HepG2 (cell line): ENCODE results near the gene PKLR. TPM values are rescaled to one million over a fixed set of nuclear protein-coding genes. Genes with fewer than 3 reads are reported as not detected.

Experiments used
- ARNTL ChIP-seq: sonication (generic); formaldehyde crosslinking; IDR thresholded peaks from 2 replicates; pipeline ENCODE4 v1.4.0; 2020; ENCODE audit warnings: mild to moderate bottlenecking, missing genetic modification reagents
- CSRNP1 ChIP-seq: sonication (generic); formaldehyde crosslinking; IDR thresholded peaks from 2 replicates; pipeline ENCODE4 v1.8.1; 2023; ENCODE audit warnings: mild to moderate bottlenecking, missing genetic modification reagents
- DMTF1 ChIP-seq: sonication (generic); formaldehyde crosslinking; IDR thresholded peaks from 2 replicates; pipeline ENCODE4 v1.4.0; 2020; ENCODE audit warnings: mild to moderate bottlenecking, missing genetic modification reagents
- KLF16 ChIP-seq, 2 experiments: sonication (generic) in 1 of 2; formaldehyde crosslinking in 1 of 2; IDR thresholded peaks; 2 replicates each; pipeline versions ENCODE4 v1.6.1 to v1.8.0; 2016 to 2023; ENCODE audit warnings: missing genetic modification reagents in 2 of 2, missing compliant biosample characterization in 1 of 2
- RFXANK ChIP-seq: IDR thresholded peaks from 2 replicates; pipeline ENCODE4 v1.6.1; 2016
- ZNF20 ChIP-seq: sonication (generic); formaldehyde crosslinking; IDR thresholded peaks from 2 replicates; pipeline ENCODE4 v1.4.0; 2020; ENCODE audit warnings: mild to moderate bottlenecking, moderate library complexity, missing genetic modification reagents
- ZNF407 ChIP-seq: sonication (generic); formaldehyde crosslinking; IDR thresholded peaks from one replicate; pipeline ENCODE4 v1.5.1; 2020; ENCODE audit warnings: mild to moderate bottlenecking, missing genetic modification reagents; ENCODE audit errors: not compliant biosample characterization
- ZNF546 ChIP-seq: sonication (generic); formaldehyde crosslinking; conservative IDR thresholded peaks from 2 replicates; pipeline ENCODE4 v1.8.1; 2023; ENCODE audit warnings: mild to moderate bottlenecking, missing genetic modification reagents
- ZNF569 ChIP-seq: sonication (generic); formaldehyde crosslinking; IDR thresholded peaks from 2 replicates; pipeline ENCODE4 v1.5.0; 2020; ENCODE audit warnings: mild to moderate bottlenecking, missing genetic modification reagents, moderate library complexity, borderline replicate concordance
- ZNF777 ChIP-seq: sonication (generic); formaldehyde crosslinking; IDR thresholded peaks from 2 replicates; pipeline ENCODE4 v1.4.0; 2020; ENCODE audit warnings: missing genetic modification reagents
- ZNF790 ChIP-seq: sonication (generic); formaldehyde crosslinking; IDR thresholded peaks from 2 replicates; pipeline ENCODE4 v1.8.0; 2022; ENCODE audit warnings: missing genetic modification reagents, mild to moderate bottlenecking, borderline replicate concordance
- polyA plus RNA-seq, 8 experiments: library from polyadenylated mRNA; depleted of rRNA in 3 of 8; stranded (reverse) in 7 of 8; unstranded in 1 of 8; fragments of >200 nt; fragmentation: Illumina TruSeq in 4 of 8; extraction: Trizol in 4 of 8; gene quantifications; 2 replicates each; pipeline versions ENCODE4 v1.2.1 to v1.2.3, GENCODE V29; 2011 to 2016; ENCODE audit warnings: low read depth in 4 of 8, missing spikeins in 1 of 8, mixed read lengths in 1 of 8; ENCODE audit not compliant: insufficient read depth in 1 of 8
- total RNA-seq, 5 experiments: library from RNA; depleted of rRNA; stranded (reverse); fragments of >200 nt; fragmentation: Illumina TruSeq; extraction: Trizol; gene quantifications; 2 replicates each; pipeline ENCODE4 v1.2.3, GENCODE V29; 2016; ENCODE audit warnings: low read depth in 1 of 5
- TF ChIP-seq, protein P1 (sequence below): sonication (generic); formaldehyde crosslinking; IDR thresholded peaks from 2 replicates; pipeline ENCODE4 v1.5.0; 2020; ENCODE audit warnings: missing genetic modification reagents
- TF ChIP-seq, protein P2 (sequence below): IDR thresholded peaks from 2 replicates; pipeline ENCODE4 v1.6.1; 2016

PKLR gene
- total and polyA plus RNA-seq, 2 of the 13 experiments (the other 11 are each of a cell fraction or from before 2014, with no cell fraction given) = 10.3 to 29.3 TPM

DNA sequence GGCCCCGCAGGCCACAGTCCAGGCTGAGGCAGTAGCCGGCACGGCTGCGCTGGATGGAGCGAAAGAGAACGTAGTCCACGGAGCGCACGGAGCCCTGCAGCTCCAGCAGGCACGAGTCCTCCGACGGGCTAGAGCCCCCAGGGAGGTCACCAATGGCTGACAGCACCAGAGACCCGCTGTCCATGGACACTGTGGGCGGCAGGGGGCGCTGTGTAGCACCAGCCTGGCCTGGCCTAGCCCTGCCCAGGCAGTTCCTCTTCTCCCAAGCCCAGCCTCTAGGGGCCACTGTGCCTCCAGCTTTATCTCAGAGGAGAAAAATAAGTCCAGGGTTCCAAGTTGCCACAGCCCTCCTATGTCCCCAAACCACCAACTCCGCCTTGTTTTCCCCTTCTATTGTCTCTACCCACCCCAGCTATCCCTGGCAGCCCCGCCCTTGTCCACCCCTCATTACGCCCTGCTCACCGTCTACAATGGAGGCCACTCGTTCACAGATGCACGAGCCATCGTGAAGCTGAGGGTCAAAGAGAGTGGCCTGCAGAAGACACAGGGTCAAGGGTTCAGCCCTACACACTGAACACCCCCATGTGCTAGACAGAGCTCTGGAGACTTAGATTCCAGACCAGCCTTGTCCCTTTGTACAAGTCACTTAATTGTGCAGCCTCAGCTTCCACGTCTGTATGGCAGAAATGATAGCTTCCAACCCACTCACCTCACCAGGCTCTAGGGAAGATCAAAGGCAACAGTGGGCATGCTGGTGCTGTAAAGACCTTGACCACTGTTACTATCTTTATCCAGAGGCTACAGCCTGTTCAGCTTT, 50.4 kb downstream of the PKLR start (continued):
- TF ChIP-seq ZNF546 (CRISPR knock-in tag) = no peak
- TF ChIP-seq ZNF777 (CRISPR knock-in tag) = no peak
- no peak for TF ChIP-seq ZNF569 (CRISPR knock-in tag)
- TF ChIP-seq ZNF407 = no peak
- TF ChIP-seq DMTF1 (CRISPR knock-in tag) = no peak
- no peak for TF ChIP-seq ZNF20 (CRISPR knock-in tag)
- TF ChIP-seq ARNTL (CRISPR knock-in tag) = no peak
- no peak for TF ChIP-seq RFXANK (CRISPR knock-in tag)
- TF ChIP-seq, protein P1, sequence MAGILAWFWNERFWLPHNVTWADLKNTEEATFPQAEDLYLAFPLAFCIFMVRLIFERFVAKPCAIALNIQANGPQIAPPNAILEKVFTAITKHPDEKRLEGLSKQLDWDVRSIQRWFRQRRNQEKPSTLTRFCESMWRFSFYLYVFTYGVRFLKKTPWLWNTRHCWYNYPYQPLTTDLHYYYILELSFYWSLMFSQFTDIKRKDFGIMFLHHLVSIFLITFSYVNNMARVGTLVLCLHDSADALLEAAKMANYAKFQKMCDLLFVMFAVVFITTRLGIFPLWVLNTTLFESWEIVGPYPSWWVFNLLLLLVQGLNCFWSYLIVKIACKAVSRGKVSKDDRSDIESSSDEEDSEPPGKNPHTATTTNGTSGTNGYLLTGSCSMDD (CRISPR knock-in tag) = no peak
- TF ChIP-seq ZNF790 (CRISPR knock-in tag) = no peak
- TF ChIP-seq, protein P2, sequence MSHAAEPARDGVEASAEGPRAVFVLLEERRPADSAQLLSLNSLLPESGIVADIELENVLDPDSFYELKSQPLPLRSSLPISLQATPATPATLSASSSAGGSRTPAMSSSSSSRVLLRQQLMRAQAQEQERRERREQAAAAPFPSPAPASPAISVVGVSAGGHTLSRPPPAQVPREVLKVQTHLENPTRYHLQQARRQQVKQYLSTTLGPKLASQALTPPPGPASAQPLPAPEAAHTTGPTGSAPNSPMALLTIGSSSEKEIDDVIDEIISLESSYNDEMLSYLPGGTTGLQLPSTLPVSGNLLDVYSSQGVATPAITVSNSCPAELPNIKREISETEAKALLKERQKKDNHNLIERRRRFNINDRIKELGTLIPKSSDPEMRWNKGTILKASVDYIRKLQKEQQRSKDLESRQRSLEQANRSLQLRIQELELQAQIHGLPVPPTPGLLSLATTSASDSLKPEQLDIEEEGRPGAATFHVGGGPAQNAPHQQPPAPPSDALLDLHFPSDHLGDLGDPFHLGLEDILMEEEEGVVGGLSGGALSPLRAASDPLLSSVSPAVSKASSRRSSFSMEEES = no peak
- TF ChIP-seq CSRNP1 (CRISPR knock-in tag) = peak; percentile 78
- TF ChIP-seq KLF16 (CRISPR knock-in tag; IDR thresholded peaks at IDR 0.05) = peak in 1 of 2 experiments; percentile 45; a peak in 1 of 4 replicates
